ENCODE results near the gene AMACR.

- TF ChIP-seq, protein P1, sequence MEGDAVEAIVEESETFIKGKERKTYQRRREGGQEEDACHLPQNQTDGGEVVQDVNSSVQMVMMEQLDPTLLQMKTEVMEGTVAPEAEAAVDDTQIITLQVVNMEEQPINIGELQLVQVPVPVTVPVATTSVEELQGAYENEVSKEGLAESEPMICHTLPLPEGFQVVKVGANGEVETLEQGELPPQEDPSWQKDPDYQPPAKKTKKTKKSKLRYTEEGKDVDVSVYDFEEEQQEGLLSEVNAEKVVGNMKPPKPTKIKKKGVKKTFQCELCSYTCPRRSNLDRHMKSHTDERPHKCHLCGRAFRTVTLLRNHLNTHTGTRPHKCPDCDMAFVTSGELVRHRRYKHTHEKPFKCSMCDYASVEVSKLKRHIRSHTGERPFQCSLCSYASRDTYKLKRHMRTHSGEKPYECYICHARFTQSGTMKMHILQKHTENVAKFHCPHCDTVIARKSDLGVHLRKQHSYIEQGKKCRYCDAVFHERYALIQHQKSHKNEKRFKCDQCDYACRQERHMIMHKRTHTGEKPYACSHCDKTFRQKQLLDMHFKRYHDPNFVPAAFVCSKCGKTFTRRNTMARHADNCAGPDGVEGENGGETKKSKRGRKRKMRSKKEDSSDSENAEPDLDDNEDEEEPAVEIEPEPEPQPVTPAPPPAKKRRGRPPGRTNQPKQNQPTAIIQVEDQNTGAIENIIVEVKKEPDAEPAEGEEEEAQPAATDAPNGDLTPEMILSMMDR (IDR thresholded peaks at IDR 0.05 in 2 of 3, conservative IDR thresholded peaks at IDR 0.05 in 1 of 3; ENCODE audit: insufficient read depth in 2 of 3, low read depth in 1 of 3, low read length in 3 of 3), result no peak
- TF ChIP-seq ZBTB2 (IDR thresholded peaks at IDR 0.05) (no peak), ESRRA (IDR thresholded peaks at IDR 0.05; ENCODE audit: borderline replicate concordance, low read depth) (no peak), SP1 (CRISPR knock-in tag; IDR thresholded peaks at IDR 0.05) (no peak), ZNF239 (CRISPR knock-in tag; IDR thresholded peaks at IDR 0.05) (no peak), POLR2A (conservative IDR thresholded peaks at IDR 0.05) (no peak), KLF1 (tag; IDR thresholded peaks at IDR 0.05) (no peak), ZNF124 (CRISPR knock-in tag; IDR thresholded peaks at IDR 0.05) (no peak), TEAD1 (CRISPR knock-in tag; IDR thresholded peaks at IDR 0.05) (no peak)
Observed at GRCh38 chr5:34012791-34013190, 4.9 kb upstream of the AMACR start.

Measured in K562 (cell line).